VCaP (cell line): ENCODE data around the gene KRTCAP3.

Source experiments
- H3K27ac ChIP-seq: fragments of 450-650 bp; 2 replicates; pipeline ENCODE4 v1.5.1; 2017
- TF ChIP-seq, protein P1 (sequence below): fragments of 450-650 bp; conservative IDR thresholded peaks from 2 replicates; pipeline ENCODE4 v1.5.1; 2017; ENCODE audit warnings: mild to moderate bottlenecking, moderate library complexity

Gene KRTCAP3

DNA sequence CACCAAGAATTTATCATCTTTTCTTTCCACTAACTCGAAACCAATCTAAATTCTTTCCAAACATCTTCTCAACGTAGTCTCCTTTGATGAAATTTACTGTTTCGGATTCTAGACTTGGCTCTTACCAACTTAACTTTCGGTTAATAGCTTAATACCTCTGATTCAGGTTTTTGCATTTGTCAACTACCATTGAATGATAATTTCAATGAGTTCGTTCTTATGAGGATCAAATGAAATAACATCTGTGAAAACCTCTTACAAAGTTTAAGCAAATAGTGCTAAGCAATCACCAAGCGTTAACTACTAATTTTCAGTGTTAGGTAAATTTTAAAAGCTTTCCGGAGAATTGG is 14.3 kb upstream of the KRTCAP3 start:
- H3K27ac ChIP-seq, result peak overlapping the region; percentile 89

DNA sequence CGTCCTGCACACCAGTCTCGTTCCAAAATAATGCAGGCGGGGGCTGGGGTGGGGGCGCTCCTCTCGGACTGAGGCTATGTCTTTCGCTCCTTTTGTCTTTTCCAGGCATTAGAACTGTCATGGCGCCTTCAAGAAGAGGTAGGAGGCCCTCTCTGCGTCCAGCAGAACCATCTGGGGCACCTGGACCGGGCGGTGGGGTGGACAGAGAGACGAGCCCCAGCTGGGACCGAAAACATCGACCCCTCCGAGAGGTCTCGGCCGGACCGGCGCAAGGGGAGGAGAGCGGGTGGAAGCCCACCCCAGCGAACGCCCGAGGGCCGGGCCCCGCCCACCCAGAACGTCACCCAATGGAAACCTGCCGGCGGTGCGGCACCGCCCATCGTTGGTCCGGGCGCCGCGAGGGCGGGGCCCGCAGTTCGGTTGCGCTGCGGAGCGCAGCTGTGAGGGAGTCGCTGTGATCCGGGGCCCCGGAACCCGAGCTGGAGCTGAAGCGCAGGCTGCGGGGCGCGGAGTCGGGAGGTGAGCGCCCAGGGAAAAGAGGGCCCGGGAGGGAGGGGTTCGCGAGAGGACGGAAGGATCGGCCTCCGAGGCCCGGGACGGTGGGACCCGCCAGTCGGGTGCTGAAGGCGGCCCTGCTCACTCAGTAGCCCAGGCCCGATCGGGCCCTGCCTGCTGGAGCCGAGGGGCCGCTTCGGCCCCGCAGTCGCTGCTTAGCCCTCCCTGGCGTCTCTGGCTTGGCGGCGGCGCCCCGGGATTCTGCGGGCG is 13.8 kb upstream of the KRTCAP3 start, which contains the start of gene NRBP1:
NRBP1 (plus strand) TSS at position 419 of the 765 bp plus-strand sequence. CDS start 4,643 bp downstream, outside the sequence.
- peak within 1 kb of the TSS; percentile 89 for H3K27ac ChIP-seq
- TF ChIP-seq, protein P1, sequence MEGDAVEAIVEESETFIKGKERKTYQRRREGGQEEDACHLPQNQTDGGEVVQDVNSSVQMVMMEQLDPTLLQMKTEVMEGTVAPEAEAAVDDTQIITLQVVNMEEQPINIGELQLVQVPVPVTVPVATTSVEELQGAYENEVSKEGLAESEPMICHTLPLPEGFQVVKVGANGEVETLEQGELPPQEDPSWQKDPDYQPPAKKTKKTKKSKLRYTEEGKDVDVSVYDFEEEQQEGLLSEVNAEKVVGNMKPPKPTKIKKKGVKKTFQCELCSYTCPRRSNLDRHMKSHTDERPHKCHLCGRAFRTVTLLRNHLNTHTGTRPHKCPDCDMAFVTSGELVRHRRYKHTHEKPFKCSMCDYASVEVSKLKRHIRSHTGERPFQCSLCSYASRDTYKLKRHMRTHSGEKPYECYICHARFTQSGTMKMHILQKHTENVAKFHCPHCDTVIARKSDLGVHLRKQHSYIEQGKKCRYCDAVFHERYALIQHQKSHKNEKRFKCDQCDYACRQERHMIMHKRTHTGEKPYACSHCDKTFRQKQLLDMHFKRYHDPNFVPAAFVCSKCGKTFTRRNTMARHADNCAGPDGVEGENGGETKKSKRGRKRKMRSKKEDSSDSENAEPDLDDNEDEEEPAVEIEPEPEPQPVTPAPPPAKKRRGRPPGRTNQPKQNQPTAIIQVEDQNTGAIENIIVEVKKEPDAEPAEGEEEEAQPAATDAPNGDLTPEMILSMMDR, result no peak

More for the DNA sequence above, 14.3 kb upstream of the KRTCAP3 start:
- TF ChIP-seq, protein P1, result no peak

DNA sequence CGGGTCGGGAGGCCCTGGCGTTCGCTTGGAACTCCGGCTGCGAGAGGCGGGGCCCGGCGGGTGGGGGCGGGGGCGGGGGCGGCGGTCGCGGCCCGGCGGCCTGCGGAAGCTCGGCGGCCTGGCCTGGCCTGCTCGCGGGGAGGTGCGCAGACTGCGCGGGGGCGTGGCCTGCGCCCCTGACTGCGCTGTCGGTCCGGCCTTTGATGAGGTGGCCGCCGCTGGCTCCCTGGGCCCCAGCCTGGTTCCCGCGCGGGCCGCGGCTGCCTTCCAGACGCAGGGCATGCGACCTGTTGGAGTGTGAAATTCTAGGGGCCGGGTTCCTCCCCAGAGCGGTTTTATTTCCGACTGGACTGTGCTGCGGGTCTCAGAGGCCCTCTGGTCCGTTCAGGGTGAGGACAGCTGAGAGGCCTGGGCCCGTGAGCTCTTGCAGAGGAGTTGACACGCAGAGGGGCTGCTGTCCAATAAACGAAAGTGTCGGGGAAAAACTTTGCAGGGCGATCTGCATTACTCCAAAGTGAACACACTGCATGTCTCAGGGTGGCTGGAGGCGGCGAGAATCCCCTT is 13.1 kb upstream of the KRTCAP3 start:
- peak overlapping the region; percentile 89 for H3K27ac ChIP-seq

DNA sequence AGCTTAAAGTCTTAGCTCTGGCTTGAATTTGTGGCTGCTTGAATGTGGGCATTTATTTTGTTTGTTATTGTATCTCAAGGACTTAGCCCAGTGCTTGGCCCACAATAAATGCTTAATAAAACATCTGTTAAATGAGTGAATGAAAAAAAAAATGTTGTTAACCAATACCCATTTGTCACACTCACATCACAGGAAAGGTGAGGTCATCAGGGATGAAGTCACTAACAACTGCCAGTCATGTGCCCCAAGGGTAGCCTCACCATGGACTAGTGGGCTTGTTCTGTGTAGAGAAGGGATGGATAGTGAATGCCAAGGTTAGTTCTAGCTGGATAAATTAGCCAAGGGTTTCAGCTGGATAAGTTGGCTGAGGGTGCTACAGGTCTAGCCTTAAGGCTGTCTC is 10.8 kb upstream of the KRTCAP3 start:
- H3K27ac ChIP-seq, result peak overlapping the region; percentile 89
- TF ChIP-seq, protein P1, result no peak

More for the DNA sequence above, 13.1 kb upstream of the KRTCAP3 start:
- TF ChIP-seq, protein P1, result no peak

DNA sequence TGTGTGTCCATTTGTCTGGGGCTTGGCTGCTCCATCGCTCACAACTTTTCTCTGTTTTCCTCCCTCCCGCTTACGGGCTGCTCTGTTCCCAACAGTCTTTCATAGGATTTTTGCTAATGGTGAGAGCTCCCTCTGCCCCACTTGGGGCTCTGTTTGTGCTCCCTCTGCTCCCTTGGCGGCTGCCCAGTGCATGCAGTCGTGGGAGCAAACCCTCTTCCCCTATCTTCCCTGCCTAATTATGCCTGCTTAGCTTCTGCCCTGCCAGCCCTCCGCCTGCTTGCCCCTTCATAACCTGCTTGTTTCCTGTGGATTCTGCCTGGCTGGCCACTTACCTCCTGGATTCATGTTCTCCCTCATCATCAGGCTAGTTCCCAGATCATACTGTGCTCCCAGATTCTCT is 6.6 kb upstream of the KRTCAP3 start:
- no peak overlapping the region for H3K27ac ChIP-seq
- TF ChIP-seq, protein P1, result no peak

DNA sequence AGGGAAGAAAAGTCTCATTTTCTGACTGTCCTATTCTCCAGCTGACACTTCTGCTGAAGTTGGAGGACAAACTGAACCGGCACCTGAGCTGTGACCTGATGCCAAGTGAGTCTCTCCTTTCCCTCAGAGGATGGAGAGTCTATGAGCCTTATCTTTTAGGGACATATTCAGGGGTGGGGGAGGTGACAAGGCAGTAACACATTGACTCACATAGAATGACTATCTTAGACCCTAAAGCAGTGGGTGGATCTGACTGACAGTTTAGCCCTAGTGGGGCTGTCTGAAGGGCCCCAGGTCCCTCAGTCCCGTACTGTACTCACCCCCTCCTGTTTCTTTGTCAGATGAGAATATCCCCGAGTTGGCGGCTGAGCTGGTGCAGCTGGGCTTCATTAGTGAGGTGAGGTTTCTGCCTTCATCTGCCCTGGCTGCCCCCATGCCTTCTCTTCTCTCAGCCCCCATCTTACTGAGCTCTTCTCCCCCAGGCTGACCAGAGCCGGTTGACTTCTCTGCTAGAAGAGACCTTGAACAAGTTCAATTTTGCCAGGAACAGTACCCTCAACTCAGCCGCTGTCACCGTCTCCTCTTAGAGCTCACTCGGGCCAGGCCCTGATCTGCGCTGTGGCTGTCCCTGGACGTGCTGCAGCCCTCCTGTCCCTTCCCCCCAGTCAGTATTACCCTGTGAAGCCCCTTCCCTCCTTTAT is 805 bp upstream of the KRTCAP3 start:
- peak overlapping the region; percentile 72; the same call in 1 of the 2 replicates for H3K27ac ChIP-seq
- TF ChIP-seq, protein P1, result no peak

DNA sequence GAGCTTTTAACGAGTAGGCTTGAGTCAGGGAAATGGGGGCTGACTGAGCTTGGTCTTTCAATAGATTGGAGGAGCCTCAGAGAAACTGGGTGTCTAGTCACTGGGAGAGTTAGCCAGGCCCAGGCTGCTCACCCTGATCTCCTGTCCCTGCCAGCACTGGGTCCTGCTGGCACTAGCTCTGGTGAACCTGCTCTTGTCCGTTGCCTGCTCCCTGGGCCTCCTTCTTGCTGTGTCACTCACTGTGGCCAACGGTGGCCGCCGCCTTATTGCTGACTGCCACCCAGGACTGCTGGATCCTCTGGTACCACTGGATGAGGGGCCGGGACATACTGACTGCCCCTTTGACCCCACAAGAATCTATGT is 720 bp downstream of the KRTCAP3 start:
- TF ChIP-seq, protein P1, result no peak

More for the DNA sequence above, 720 bp downstream of the KRTCAP3 start:
- peak overlapping the region; percentile 72 for H3K27ac ChIP-seq
